Measurements from ENCODE around the gene SULT1A3.
"Not testable (repeated sequence)": the region's sequence is repeated elsewhere in the genome, so short reads cannot be mapped to it uniquely, and the experiment has no call there.

Gene SULT1A3

GRCh38 chr16:30199049-30199448 lies at the start of gene SULT1A3:
SULT1A3 (plus strand) TSS chr16:30199255; CDS start chr16:30200729, 1,474 bp downstream.
- not testable (repeated sequence) for H3K27me3 ChIP-seq (ENCODE audit: insufficient read depth, low read length); H3K36me3 ChIP-seq (ENCODE audit: insufficient read depth, low read length); H2AFZ ChIP-seq (ENCODE audit: low read length, unreplicated experiment); H3K4me1 ChIP-seq (ENCODE audit: control insufficient read depth, insufficient read depth, low read length, unreplicated experiment); H3K4me3 ChIP-seq (ENCODE audit: low read depth, low read length); H3K79me2 ChIP-seq (ENCODE audit: control insufficient read depth, insufficient read depth, low read length, unreplicated experiment); H3K27ac ChIP-seq (ENCODE audit: low read depth, low read length)

- Histone ChIP-seq H3K27me3 (ENCODE audit: insufficient read depth, low read length) (no peaks in the 10 kb centered on the region), H3K4me3 (ENCODE audit: low read depth, low read length) (no peak overlapping the region), H2AFZ (ENCODE audit: low read length, unreplicated experiment) (no peak overlapping the region), H3K4me1 (ENCODE audit: control insufficient read depth, insufficient read depth, low read length, unreplicated experiment) (no peaks in the 10 kb centered on the region), H3K79me2 (ENCODE audit: control insufficient read depth, insufficient read depth, low read length, unreplicated experiment) (no peaks in the 10 kb centered on the region), H3K27ac (ENCODE audit: low read depth, low read length) (no peak overlapping the region), H3K36me3 (ENCODE audit: insufficient read depth, low read length) (no peaks in the 10 kb centered on the region)
These were observed 48.0 kb upstream of the SULT1A3 start for GRCh38 chr16:30151091-30151490.

- Histone ChIP-seq H3K27me3 (ENCODE audit: insufficient read depth, low read length) (no peaks in the 10 kb centered on the region), H3K79me2 (ENCODE audit: control insufficient read depth, insufficient read depth, low read length, unreplicated experiment) (no peaks in the 10 kb centered on the region), H2AFZ (ENCODE audit: low read length, unreplicated experiment) (no peak overlapping the region), H3K27ac (ENCODE audit: low read depth, low read length) (no peak overlapping the region), H3K4me3 (ENCODE audit: low read depth, low read length) (no peak overlapping the region), H3K4me1 (ENCODE audit: control insufficient read depth, insufficient read depth, low read length, unreplicated experiment) (no peaks in the 10 kb centered on the region), H3K36me3 (ENCODE audit: insufficient read depth, low read length) (no peaks in the 10 kb centered on the region)
These were observed 46.5 kb upstream of the SULT1A3 start for GRCh38 chr16:30152517-30152916.

- H3K27ac ChIP-seq (ENCODE audit: low read depth, low read length) = no peak overlapping the region
- no peaks in the 10 kb centered on the region for H3K27me3 ChIP-seq (ENCODE audit: insufficient read depth, low read length)
- no peak overlapping the region for H3K4me3 ChIP-seq (ENCODE audit: low read depth, low read length)
- no peaks in the 10 kb centered on the region for H3K4me1 ChIP-seq (ENCODE audit: control insufficient read depth, insufficient read depth, low read length, unreplicated experiment)
- no peaks in the 10 kb centered on the region for H3K36me3 ChIP-seq (ENCODE audit: insufficient read depth, low read length)
- no peaks in the 10 kb centered on the region for H3K79me2 ChIP-seq (ENCODE audit: control insufficient read depth, insufficient read depth, low read length, unreplicated experiment)
- no peak overlapping the region for H2AFZ ChIP-seq (ENCODE audit: low read length, unreplicated experiment)
These were observed 43.9 kb upstream of the SULT1A3 start for GRCh38 chr16:30155188-30155587.

- H3K36me3 ChIP-seq (ENCODE audit: insufficient read depth, low read length) = no peaks in the 10 kb centered on the region
These were observed 41.8 kb upstream of the SULT1A3 start for GRCh38 chr16:30157214-30157613.

GRCh38 chr16:30163538-30163937 lies 35.5 kb upstream of the SULT1A3 start:
- Histone ChIP-seq H3K36me3 (ENCODE audit: insufficient read depth, low read length) (no peaks in the 10 kb centered on the region), H3K27me3 (ENCODE audit: insufficient read depth, low read length) (no peaks in the 10 kb centered on the region), H2AFZ (ENCODE audit: low read length, unreplicated experiment) (no peak overlapping the region), H3K79me2 (ENCODE audit: control insufficient read depth, insufficient read depth, low read length, unreplicated experiment) (no peaks in the 10 kb centered on the region), H3K4me3 (ENCODE audit: low read depth, low read length) (no peak overlapping the region), H3K27ac (ENCODE audit: low read depth, low read length) (no peak overlapping the region), H3K4me1 (ENCODE audit: control insufficient read depth, insufficient read depth, low read length, unreplicated experiment) (no peaks in the 10 kb centered on the region)

More at GRCh38 chr16:30157214-30157613, 41.8 kb upstream of the SULT1A3 start:
- no peak overlapping the region for H3K27ac ChIP-seq (ENCODE audit: low read depth, low read length)
- no peaks in the 10 kb centered on the region for H3K79me2 ChIP-seq (ENCODE audit: control insufficient read depth, insufficient read depth, low read length, unreplicated experiment)
- no peaks in the 10 kb centered on the region for H3K27me3 ChIP-seq (ENCODE audit: insufficient read depth, low read length)
- H3K4me3 ChIP-seq (ENCODE audit: low read depth, low read length) = no peak overlapping the region
- H2AFZ ChIP-seq (ENCODE audit: low read length, unreplicated experiment) = no peak overlapping the region
- H3K4me1 ChIP-seq (ENCODE audit: control insufficient read depth, insufficient read depth, low read length, unreplicated experiment) = no peaks in the 10 kb centered on the region

GRCh38 chr16:30166202-30166902 lies 32.7 kb upstream of the SULT1A3 start:
- Histone ChIP-seq H3K27ac (ENCODE audit: low read depth, low read length) (no peak overlapping the region), H3K36me3 (ENCODE audit: insufficient read depth, low read length) (no peaks in the 10 kb centered on the region), H3K27me3 (ENCODE audit: insufficient read depth, low read length) (no peaks in the 10 kb centered on the region), H3K4me3 (ENCODE audit: low read depth, low read length) (no peak overlapping the region), H2AFZ (ENCODE audit: low read length, unreplicated experiment) (no peak overlapping the region), H3K4me1 (ENCODE audit: control insufficient read depth, insufficient read depth, low read length, unreplicated experiment) (no peaks in the 10 kb centered on the region), H3K79me2 (ENCODE audit: control insufficient read depth, insufficient read depth, low read length, unreplicated experiment) (no peaks in the 10 kb centered on the region)

- H3K36me3 ChIP-seq (ENCODE audit: insufficient read depth, low read length); H3K79me2 ChIP-seq (ENCODE audit: control insufficient read depth, insufficient read depth, low read length, unreplicated experiment); H2AFZ ChIP-seq (ENCODE audit: low read length, unreplicated experiment); H3K4me3 ChIP-seq (ENCODE audit: low read depth, low read length); H3K27ac ChIP-seq (ENCODE audit: low read depth, low read length); H3K27me3 ChIP-seq (ENCODE audit: insufficient read depth, low read length); H3K4me1 ChIP-seq (ENCODE audit: control insufficient read depth, insufficient read depth, low read length, unreplicated experiment): not testable (repeated sequence)
These were observed 30.3 kb upstream of the SULT1A3 start for GRCh38 chr16:30168746-30169145.

- not testable (repeated sequence) for H3K4me3 ChIP-seq (ENCODE audit: low read depth, low read length); H3K36me3 ChIP-seq (ENCODE audit: insufficient read depth, low read length); H3K27ac ChIP-seq (ENCODE audit: low read depth, low read length); H3K27me3 ChIP-seq (ENCODE audit: insufficient read depth, low read length); H2AFZ ChIP-seq (ENCODE audit: low read length, unreplicated experiment); H3K79me2 ChIP-seq (ENCODE audit: control insufficient read depth, insufficient read depth, low read length, unreplicated experiment); H3K4me1 ChIP-seq (ENCODE audit: control insufficient read depth, insufficient read depth, low read length, unreplicated experiment)
These were observed 29.6 kb upstream of the SULT1A3 start for GRCh38 chr16:30169416-30169815.

GRCh38 chr16:30170145-30170544 lies 28.9 kb upstream of the SULT1A3 start:
- H3K36me3 ChIP-seq (ENCODE audit: insufficient read depth, low read length); H3K4me3 ChIP-seq (ENCODE audit: low read depth, low read length); H3K79me2 ChIP-seq (ENCODE audit: control insufficient read depth, insufficient read depth, low read length, unreplicated experiment); H3K27ac ChIP-seq (ENCODE audit: low read depth, low read length); H3K4me1 ChIP-seq (ENCODE audit: control insufficient read depth, insufficient read depth, low read length, unreplicated experiment); H2AFZ ChIP-seq (ENCODE audit: low read length, unreplicated experiment); H3K27me3 ChIP-seq (ENCODE audit: insufficient read depth, low read length): not testable (repeated sequence)

GRCh38 chr16:30173054-30173453 lies 26.0 kb upstream of the SULT1A3 start:
- no peaks in the 10 kb centered on the region for H3K36me3 ChIP-seq (ENCODE audit: insufficient read depth, low read length)
- H3K79me2 ChIP-seq (ENCODE audit: control insufficient read depth, insufficient read depth, low read length, unreplicated experiment) = no peaks in the 10 kb centered on the region
- no peak overlapping the region for H3K27ac ChIP-seq (ENCODE audit: low read depth, low read length)
- no peak overlapping the region for H2AFZ ChIP-seq (ENCODE audit: low read length, unreplicated experiment)
- H3K4me3 ChIP-seq (ENCODE audit: low read depth, low read length) = no peak overlapping the region
- H3K4me1 ChIP-seq (ENCODE audit: control insufficient read depth, insufficient read depth, low read length, unreplicated experiment) = no peaks in the 10 kb centered on the region
- no peaks in the 10 kb centered on the region for H3K27me3 ChIP-seq (ENCODE audit: insufficient read depth, low read length)

Measured in ACC112 (cell line).